Stimulated activated CD4-positive, alpha-beta T cell treated with anti-CD3 and anti-CD28 coated beads, Interleukin-12 subunit alpha, Interleukin-12 subunit beta, amount 100 ng/mL, for 48 hours (primary cell): ENCODE data around the gene NUS1.
"Not testable (repeated sequence)": the region's sequence is repeated elsewhere in the genome, so short reads cannot be mapped to it uniquely, and the experiment has no call there.

Experiments
- DNase-seq, 3 donors: peaks; one replicate each; pipeline ENCODE4 v3.0.0-alpha.2; 2020; ENCODE audit warnings: low read depth in 2 of 3, low spot score in 1 of 3

NUS1 gene

DNA sequence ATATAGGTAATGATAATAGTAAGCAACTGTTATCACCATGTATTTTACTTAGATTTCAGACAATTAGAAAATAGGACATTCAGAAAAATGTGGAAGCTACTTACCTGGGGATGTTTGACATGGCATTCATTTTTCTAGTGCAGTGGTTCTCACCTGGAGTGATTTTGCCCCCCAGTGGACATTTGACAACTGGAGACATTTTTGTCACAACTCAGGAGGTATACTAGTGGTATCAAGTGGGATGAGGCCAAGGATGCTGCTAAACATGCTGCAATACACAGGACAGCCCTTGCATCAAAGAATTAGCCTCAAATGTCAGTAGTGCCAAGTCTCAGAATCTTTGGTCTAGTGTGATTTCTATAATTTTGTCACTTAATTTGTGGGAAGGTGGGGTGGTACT lies 36.1 kb downstream of the NUS1 start:
- DNase-seq: no peak

DNA sequence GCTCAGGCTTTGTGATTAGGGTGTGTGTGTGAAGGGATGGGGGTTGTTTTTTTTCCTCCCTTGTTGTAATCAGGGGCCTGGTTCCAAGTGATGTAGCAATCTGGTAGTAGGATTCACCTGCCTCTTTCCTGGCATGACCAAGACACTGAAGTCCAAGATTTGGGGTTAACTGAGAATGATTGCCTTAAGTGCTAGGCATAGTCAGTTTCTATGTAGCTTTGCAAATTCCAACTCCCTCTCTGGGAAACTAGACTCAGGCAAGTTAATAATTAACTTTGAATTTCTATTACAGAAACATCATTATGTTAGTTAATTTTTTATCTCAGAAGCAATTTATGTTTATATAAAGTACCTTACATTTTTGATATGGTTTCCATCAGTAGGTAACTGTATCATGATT lies 43.6 kb downstream of the NUS1 start:
- no peak for DNase-seq

DNA sequence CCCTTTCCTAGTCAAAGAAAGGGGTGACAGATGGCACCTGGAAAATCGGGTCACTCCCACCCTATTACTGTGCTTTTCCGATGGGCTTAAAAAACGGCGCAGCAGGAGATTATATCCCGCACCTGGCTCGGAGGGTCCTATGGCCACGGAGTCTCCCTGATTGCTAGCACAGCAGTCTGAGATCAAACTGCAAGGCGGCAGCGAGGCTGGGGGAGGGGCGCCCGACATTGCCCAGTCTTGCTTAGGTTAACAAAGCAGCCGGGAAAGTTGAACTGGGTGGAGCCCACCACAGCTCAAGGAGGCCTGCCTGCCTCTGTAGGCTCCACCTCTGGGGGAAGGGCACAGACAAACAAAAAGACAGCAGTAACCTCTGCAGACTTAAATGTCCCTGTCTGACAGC lies 46.3 kb downstream of the NUS1 start:
- DNase-seq: not testable (repeated sequence)

DNA sequence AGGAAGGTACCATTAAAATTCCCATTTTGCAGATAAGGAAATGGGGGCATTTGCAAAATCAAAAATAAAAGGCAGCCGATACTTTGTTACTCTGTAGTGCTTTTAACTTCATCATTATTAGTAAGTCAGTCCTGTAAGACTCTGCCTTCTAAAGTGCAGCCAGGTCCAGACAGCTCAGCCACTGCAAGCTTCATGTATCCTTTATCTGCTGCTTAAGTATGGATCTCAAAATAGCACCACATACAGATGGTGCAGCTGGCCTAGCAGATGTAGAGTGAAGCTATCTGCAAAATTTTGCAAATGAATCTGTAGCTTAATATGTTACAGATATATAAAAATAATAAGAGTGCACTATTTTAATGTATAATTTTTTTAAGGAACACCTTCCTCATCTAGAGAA lies 53.4 kb downstream of the NUS1 start:
- no peak for DNase-seq

DNA sequence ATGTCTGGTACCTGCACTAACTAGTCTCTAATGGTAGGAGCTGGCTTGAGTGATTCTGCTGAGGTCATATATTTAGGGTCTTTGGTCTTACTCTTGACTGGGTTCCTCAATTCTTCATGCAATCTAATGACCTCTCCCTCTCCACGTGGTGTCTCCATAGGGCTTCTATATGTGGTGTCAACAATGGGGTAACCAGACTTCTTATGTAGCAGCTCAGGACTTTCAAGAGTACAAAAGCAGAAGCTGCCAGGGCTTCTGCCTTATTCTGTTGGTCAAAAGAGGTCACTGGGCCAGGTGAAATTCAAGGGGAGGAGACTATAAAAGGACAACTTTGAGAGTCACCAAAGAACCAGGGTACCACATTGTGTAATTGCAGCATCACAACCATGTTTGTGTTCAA lies 54.3 kb downstream of the NUS1 start:
- DNase-seq: no peak

DNA sequence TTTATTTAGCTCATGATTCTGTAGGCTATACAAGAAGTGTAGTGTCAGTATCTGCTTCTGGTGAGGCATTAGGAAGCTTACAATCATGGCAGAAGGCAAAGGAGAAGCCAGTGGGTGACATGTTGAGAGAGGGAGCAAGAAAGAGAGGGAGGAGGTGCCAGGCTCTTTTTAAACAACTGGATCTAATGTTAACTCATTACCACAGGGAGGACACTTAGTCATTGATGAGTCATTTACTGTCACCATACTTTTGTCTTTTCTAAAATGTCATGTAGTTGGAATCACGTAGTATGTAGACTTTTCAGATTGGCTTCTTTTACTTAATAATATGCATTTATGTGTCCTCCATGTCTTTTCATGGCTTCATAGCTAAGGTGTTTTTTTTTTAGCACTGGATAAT lies 58.1 kb downstream of the NUS1 start:
- DNase-seq: no peak

DNA sequence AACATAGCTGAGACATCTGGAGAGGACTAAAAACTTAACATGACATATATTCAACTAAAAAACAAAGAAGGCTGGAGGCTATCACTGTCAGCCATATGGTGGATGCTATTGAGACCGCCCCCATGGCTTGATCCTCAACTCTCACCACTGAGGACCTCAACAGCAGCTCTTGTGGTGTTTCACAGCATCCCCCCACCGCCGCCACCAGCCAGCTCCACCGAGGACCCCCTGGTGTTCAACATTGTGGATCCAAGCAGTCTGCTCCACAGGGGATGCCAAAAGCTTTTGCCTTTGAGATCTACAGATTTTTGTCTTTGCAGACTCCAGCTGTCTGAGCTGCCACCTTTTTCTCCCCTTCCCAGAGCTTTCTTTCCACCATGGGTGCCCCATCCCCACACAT lies 64.6 kb downstream of the NUS1 start:
- DNase-seq: no peak

DNA sequence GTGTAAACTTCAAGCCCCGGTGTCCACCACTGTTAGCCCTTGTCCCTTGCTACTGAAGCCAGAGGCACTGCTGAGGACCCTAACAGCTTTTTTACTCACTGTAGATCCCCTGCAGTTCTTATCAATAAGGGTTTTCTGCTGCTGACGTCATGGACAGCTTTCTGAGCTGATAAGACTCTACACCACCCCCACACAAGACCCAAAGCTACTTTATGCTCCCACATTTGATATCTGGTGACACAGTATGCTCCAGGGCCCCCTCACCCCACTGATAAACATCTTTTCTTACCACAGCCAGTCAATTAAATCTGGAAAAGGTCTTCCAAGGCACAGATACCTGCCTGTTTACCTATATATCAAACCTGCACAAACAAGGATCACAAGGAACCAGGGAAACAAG lies 65.3 kb downstream of the NUS1 start:
- no peak for DNase-seq

DNA sequence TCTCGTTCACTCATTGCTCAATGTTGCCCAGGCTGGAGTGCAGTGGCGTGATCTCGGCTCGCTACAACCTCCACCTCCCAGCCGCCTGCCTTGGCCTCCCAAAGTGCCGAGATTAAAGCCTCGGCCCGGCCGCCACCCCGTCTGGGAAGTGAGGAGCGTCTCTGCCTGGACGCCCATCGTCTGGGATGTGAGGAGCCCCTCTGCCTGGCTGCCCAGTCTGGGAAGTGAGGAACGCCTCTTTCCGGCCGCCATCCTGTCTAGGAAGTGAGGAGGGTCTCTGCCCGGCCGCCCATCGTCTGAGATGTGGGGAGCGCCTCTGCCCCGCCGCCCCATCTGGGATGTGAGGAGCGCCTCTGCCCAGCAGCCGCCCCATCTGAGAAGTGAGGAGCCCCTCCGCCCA lies 75.4 kb downstream of the NUS1 start:
- not testable (repeated sequence) for DNase-seq
